ENCODE measurements around the gene ZZZ3.
"Not testable (repeated sequence)": the region's sequence is repeated elsewhere in the genome, so short reads cannot be mapped to it uniquely, and the experiment has no call there.

ZZZ3 gene

DNA sequence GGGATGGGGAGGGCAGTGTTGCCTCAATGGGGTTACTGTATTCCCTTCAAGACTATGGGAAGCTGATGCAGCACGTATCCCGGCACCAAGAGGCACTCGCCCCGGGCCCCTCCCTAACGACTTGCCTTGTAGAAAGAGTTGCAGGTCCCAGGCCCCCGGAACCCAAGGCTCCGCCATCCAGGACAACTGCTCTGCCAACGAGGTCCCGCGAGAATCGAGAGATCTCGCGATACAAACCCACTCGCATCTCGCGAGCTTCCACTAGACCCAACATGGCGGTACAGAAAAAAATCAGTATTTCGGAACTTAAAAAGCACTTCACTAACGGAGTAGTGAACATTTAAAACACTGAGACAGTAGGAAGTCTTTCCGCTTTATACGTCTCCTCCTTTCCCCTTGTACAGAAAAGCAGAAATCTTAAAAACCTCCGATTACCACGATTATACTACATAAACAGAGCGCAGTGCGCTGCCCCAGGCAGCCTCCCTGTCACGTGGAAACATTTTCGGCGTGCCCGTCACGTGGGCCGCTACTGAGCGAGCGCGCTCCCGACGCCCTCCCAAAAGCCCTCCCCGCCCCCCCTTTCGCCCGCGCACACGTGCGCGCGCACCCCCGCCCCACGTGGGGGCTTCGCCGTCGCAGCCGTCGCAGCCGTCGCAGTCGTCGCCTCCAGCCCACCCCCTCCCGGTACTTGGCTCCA lies at the start of gene ZZZ3:
TSS of gene ZZZ3 (minus strand) at position 199 of the 700 bp plus-strand sequence. CDS start 49,304 bp downstream, outside the sequence.
- peak; percentile 90 for DNase-seq

DNA sequence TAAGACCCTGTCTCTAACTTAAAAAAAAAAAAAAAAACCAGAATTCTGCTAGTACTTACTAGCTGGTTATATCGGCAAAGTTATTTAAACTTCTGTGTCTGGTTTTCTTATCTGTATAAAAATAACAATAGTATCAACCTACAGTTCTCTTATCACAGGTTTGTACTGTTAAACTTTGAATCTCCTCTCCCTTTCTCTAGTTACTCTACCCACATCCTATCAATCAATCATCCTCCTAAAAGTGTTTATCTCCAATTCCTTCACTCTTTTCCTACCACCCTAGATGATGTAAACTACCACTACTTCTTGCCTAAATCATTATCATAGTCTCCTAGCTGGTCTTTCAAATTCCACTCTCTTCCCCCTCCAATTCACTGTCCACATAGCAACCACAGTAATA lies 49.6 kb upstream of the ZZZ3 start:
- no peak for DNase-seq

DNA sequence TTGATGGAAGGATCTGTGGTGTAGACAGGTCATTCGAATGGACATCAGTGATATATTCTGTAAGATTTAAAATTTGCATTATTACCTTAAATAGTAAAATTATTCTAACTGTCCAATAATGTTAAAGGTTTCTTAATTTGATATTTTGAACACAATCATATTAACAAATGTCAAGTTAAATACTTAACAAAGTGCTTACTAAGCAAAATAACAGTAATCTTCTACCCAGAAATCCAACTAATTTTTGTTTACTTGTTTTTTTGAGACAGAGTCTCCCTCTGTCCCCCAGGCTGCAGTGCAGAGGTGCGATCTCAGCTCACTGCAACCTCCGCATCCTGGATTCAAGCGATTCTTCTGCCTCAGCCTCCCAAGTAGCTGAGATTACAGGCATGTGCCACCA lies 43.2 kb upstream of the ZZZ3 start:
- DNase-seq: no peak

GRCh38 chr1:77718181-77718580 lies 35.7 kb upstream of the ZZZ3 start:
- DNase-seq: no peak

- no peak for DNase-seq
Observed at GRCh38 chr1:77716065-77716464, 33.6 kb upstream of the ZZZ3 start.

- DNase-seq: no peak
Observed at GRCh38 chr1:77709727-77710126, 27.3 kb upstream of the ZZZ3 start.

- no peak for DNase-seq
Observed at GRCh38 chr1:77706321-77706720, 23.9 kb upstream of the ZZZ3 start.

DNA sequence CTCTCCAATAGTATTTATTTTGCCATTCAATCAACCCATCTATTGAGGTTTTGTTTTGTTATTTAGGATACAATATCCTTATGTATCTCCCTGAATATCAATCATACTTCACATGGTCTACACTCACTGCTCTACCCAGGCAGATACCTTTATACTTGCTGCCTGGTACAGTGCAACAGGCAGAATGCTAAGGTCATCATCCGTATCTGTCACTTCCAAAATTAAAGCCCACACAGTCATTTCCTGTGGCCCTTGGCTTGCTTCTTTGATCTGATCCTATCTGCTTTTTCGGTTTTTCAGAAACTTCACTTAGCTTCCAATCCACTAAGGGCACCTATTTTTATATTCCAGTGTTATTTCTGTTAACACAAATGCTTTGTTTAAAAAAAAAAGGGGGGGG lies 22.3 kb upstream of the ZZZ3 start:
- DNase-seq: no peak

GRCh38 chr1:77699673-77700072 lies 17.2 kb upstream of the ZZZ3 start:
- DNase-seq: not testable (repeated sequence)

GRCh38 chr1:77697441-77697840 lies 15.0 kb upstream of the ZZZ3 start:
- no peak for DNase-seq

DNA sequence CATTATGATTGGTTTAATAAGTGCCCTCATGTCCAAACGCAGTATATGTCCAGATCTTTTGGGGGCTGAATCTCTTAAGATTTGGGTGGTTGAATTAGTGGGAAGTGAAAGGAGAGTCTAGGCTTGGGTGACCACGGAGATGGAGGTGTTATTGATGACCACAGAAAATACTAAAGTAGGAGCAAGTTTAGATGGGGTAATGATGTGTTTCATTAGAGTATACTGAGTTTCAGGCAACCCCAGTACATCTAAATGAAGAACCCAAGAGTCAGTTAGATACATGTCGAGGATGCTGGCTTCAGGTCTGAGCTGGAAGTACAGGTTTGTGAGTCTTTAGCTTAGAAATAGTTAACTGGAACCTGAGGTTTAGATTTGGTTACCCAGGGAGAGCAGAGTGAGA lies 6.5 kb upstream of the ZZZ3 start:
- DNase-seq: no peak

- DNase-seq: no peak
Observed at GRCh38 chr1:77687519-77687906, 5.1 kb upstream of the ZZZ3 start.

- DNase-seq: no peak
Observed at GRCh38 chr1:77686796-77687518, 4.5 kb upstream of the ZZZ3 start.

GRCh38 chr1:77683160-77684148 lies 996 bp upstream of the ZZZ3 start:
- DNase-seq: peak; percentile 79

GRCh38 chr1:77680173-77680572 lies 2.3 kb downstream of the ZZZ3 start:
- no peak for DNase-seq

GRCh38 chr1:77678660-77679610 lies 3.5 kb downstream of the ZZZ3 start:
- DNase-seq: no peak

DNA sequence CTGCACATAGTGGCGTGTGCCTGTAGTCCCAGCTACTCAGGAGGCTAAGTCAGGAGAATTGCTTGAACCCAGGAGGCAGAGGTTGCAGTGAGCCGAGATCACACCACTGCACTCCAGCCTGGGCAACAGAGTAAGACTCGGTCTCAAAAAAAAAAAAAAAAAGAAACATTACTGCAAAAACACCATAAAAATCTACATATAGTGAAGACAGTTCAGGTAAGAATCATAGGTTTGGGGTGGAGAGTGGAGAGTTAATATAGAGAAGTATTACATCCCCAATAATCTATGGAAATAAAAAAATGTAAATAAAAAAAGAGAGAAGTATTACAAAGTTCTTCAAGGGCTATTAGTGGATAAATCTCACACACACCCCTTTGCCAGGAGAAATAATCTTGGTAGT lies 7.7 kb downstream of the ZZZ3 start:
- not testable (repeated sequence) for DNase-seq

GRCh38 chr1:77673716-77674355 lies 8.6 kb downstream of the ZZZ3 start:
- no peak for DNase-seq

- DNase-seq: no peak
Observed at GRCh38 chr1:77673030-77673429, 9.4 kb downstream of the ZZZ3 start.

- no peak for DNase-seq
Observed at GRCh38 chr1:77672374-77672773, 10.1 kb downstream of the ZZZ3 start.

- no peak for DNase-seq
Observed at GRCh38 chr1:77671836-77672235, 10.6 kb downstream of the ZZZ3 start.

DNA sequence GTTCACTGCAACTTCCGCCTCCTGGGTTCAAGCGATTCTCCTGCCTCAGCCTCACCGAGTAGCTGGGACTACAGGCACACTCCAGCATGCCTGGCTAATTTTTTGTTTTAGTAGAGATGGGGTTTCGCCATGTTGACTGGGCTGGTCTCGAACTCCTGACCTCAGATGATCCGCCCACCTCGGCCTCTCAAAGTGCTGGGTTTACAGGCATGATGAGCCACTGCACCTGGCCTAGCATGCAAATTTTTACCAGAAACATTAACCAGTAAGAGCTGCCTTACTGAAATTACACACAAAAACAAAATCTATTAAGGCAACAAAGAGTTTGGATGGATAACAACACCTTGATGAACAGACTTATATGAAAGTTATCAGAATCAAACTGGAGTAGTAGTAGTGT lies 12.1 kb downstream of the ZZZ3 start:
- no peak for DNase-seq
